Measurements from ENCODE around the gene GLI3.

GLI3 gene

GRCh38 chr7:42106562-42106961, 130.4 kb downstream of the GLI3 start:
- Histone ChIP-seq H3K27me3 (peaks cover 31% of the 10 kb centered on the region), H3K4me1 (ENCODE audit: control insufficient read depth in 1 of 2, insufficient read depth in 1 of 2, low read depth in 1 of 2, low read length in 1 of 2) (no peaks in the 10 kb centered on the region), H3K36me3 (no peaks in the 10 kb centered on the region), H3K9me3 (no peaks in the 10 kb centered on the region), H3K27ac (no peak overlapping the region), H3K4me3 (ENCODE audit: low read depth in 1 of 2, low read length in 1 of 2) (no peak overlapping the region)
- no peak for TF ChIP-seq CTCF (IDR thresholded peaks at IDR 0.05)

GRCh38 chr7:42105554-42106358, 131.3 kb downstream of the GLI3 start:
- Histone ChIP-seq H3K4me1 (ENCODE audit: control insufficient read depth in 1 of 2, insufficient read depth in 1 of 2, low read depth in 1 of 2, low read length in 1 of 2) (no peaks in the 10 kb centered on the region), H3K27me3 (peaks cover 31% of the 10 kb centered on the region), H3K4me3 (ENCODE audit: low read depth in 1 of 2, low read length in 1 of 2) (no peak overlapping the region), H3K9me3 (no peaks in the 10 kb centered on the region), H3K36me3 (no peaks in the 10 kb centered on the region), H3K27ac (no peak overlapping the region)
- no peak for TF ChIP-seq CTCF (IDR thresholded peaks at IDR 0.05)

GRCh38 chr7:42104694-42105093, 132.3 kb downstream of the GLI3 start:
- Histone ChIP-seq H3K4me3 (ENCODE audit: low read depth in 1 of 2, low read length in 1 of 2) (no peak overlapping the region), H3K27ac (no peak overlapping the region), H3K9me3 (no peaks in the 10 kb centered on the region), H3K36me3 (no peaks in the 10 kb centered on the region), H3K4me1 (ENCODE audit: control insufficient read depth in 1 of 2, insufficient read depth in 1 of 2, low read depth in 1 of 2, low read length in 1 of 2) (no peaks in the 10 kb centered on the region), H3K27me3 (peaks cover 24% of the 10 kb centered on the region)
- TF ChIP-seq CTCF (IDR thresholded peaks at IDR 0.05), result no peak

GRCh38 chr7:42104231-42104630, 132.8 kb downstream of the GLI3 start:
- no peak for TF ChIP-seq CTCF (IDR thresholded peaks at IDR 0.05)

GRCh38 chr7:42103456-42103855, 133.6 kb downstream of the GLI3 start:
- H3K27ac ChIP-seq, result no peak overlapping the region
- no peaks in the 10 kb centered on the region for H3K4me1 ChIP-seq (ENCODE audit: control insufficient read depth in 1 of 2, insufficient read depth in 1 of 2, low read depth in 1 of 2, low read length in 1 of 2)
- no peaks in the 10 kb centered on the region for H3K9me3 ChIP-seq
- TF ChIP-seq CTCF (IDR thresholded peaks at IDR 0.05), result no peak
- H3K36me3 ChIP-seq, result no peaks in the 10 kb centered on the region
- peaks cover 11% of the 10 kb centered on the region for H3K27me3 ChIP-seq
- no peak overlapping the region for H3K4me3 ChIP-seq (ENCODE audit: low read depth in 1 of 2, low read length in 1 of 2)

More at GRCh38 chr7:42104231-42104630, 132.8 kb downstream of the GLI3 start:
- H3K9me3 ChIP-seq, result no peaks in the 10 kb centered on the region
- H3K27me3 ChIP-seq, result peaks cover 19% of the 10 kb centered on the region
- no peaks in the 10 kb centered on the region for H3K36me3 ChIP-seq
- H3K4me3 ChIP-seq (ENCODE audit: low read depth in 1 of 2, low read length in 1 of 2), result no peak overlapping the region
- H3K27ac ChIP-seq, result no peak overlapping the region
- H3K4me1 ChIP-seq (ENCODE audit: control insufficient read depth in 1 of 2, insufficient read depth in 1 of 2, low read depth in 1 of 2, low read length in 1 of 2), result no peaks in the 10 kb centered on the region

All from neutrophil (primary cell).